ENCODE measurements around the gene UNC45A. TPM values are rescaled to one million over a fixed set of nuclear protein-coding genes. Genes with fewer than 3 reads are reported as not detected.

The UNC45A gene
- total and polyA plus RNA-seq, 2 donors (not counting 1 experiment from before 2014, with no cell fraction given) = 56.3 to 79.0 TPM

DNA sequence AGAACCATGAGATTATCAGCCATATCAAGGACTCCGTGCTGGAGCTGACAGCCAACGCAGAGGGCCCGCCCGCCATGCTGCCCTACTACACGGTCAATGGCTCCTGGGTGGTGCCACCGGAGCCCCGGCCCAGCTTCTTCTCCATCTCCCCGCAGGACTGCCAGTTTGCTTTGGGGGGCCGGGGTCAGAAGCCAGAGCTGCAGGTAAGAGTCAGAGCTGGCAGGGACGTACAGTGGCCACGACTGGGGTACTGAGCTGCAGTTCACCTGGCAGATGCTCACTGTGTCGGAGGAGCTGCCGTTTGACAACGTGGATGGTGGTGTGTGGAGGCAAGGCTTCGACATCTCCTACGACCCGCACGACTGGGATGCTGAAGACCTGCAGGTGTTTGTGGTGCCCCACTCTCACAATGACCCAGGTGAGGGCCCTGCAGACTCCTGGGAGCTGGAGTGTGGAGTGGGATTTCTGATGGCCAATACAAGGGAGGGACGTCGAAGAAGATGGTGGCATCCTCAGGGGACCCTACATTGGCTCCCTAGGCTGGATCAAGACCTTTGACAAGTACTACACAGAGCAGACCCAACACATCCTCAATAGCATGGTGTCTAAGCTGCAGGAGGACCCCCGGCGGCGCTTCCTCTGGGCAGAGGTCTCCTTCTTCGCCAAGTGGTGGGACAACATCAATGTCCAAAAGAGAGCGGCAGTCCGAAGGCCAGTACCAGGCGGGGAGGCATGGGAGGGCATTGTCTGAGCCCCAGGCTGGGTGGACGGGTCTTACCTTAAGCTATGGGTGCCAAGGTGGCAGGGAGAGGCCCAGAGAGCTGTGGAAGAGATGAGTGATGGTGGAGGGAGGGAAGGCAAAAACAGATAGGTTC is 29.5 kb upstream of the UNC45A start:
- no peak overlapping the region for H3K27ac Mint-ChIP-seq
- ChIA-PET POLR2A (interaction anchor here (1.7 kb wide), 1 partner anchor 20 kb away, joined by 5 read pairs; no protein-coding TSS in a partner anchor), CTCF (interaction anchor here (1.2 to 14.4 kb wide), 5 partner anchors 12 to 258 kb away, joined by 3 to 260 read pairs (median 3); partner anchors contain the start of genes FES, HDDC3 and UNC45A)
- no peak for ATAC-seq (ENCODE audit: low read depth)
- H3K4me1 Mint-ChIP-seq = peaks cover 22% of the 10 kb centered on the region
- no peaks in the 10 kb centered on the region for H3K27me3 ChIP-seq (replicated peaks in 1 of 4; ENCODE audit: control extremely low read depth in 1 of 4, control insufficient read depth in 3 of 4, insufficient read depth in 4 of 4, low read length in 3 of 4)
- peaks cover 0 to 51% of the 10 kb centered on the region in 2 experiments for H3K36me3 ChIP-seq (replicated peaks in 1 of 2; ENCODE audit: control extremely low read depth in 1 of 2, control insufficient read depth in 1 of 2, extremely low read depth in 1 of 2, insufficient read depth in 2 of 2, low read length in 1 of 2)
- H3K4me2 ChIP-seq (replicated peaks; ENCODE audit: low read depth, low read length, poor library complexity, severe bottlenecking) = no peak overlapping the region
- H3K9me3 Mint-ChIP-seq (ENCODE audit: insufficient read depth) = no peaks in the 10 kb centered on the region
- no peak for DNase-seq
- no peaks in the 10 kb centered on the region for H3K9me3 ChIP-seq (ENCODE audit: control extremely low read depth in 1 of 3, control insufficient read depth in 2 of 3, insufficient read depth in 1 of 3, low read length in 2 of 3)
- WGBS (ENCODE audit: insufficient coverage) = 98% methylated on average over 26 of the region's 28 CpGs
- peaks cover 13% of the 10 kb centered on the region for H4K20me1 ChIP-seq (ENCODE audit: control insufficient read depth, insufficient read depth, low read length, poor library complexity, severe bottlenecking)
- no peak overlapping the region for H3K9ac ChIP-seq (ENCODE audit: low read length)
- intact Hi-C loops (cut with micrococcal nuclease) = no loop called here
- H3K27ac ChIP-seq (ENCODE audit: low read length in 2 of 2) = no peak overlapping the region
- no peaks in the 10 kb centered on the region for H3K27me3 Mint-ChIP-seq
- peaks cover 13 to 19% of the 10 kb centered on the region in 2 donors for H3K4me1 ChIP-seq (ENCODE audit: control insufficient read depth in 2 of 2, insufficient read depth in 2 of 2, low read length in 2 of 2)
- H2AFZ ChIP-seq (ENCODE audit: insufficient read depth, low read depth, low read length, poor library complexity, severe bottlenecking) = no peak overlapping the region
- H3K4me3 ChIP-seq (ENCODE audit: control extremely low read depth in 1 of 5, extremely low read depth in 1 of 5, insufficient read depth in 1 of 5, low read depth in 2 of 5, low read length in 4 of 5) = no peak overlapping the region
- H3K4me3 Mint-ChIP-seq = peak overlapping the region; percentile 12
- TF ChIP-seq, protein P1, sequence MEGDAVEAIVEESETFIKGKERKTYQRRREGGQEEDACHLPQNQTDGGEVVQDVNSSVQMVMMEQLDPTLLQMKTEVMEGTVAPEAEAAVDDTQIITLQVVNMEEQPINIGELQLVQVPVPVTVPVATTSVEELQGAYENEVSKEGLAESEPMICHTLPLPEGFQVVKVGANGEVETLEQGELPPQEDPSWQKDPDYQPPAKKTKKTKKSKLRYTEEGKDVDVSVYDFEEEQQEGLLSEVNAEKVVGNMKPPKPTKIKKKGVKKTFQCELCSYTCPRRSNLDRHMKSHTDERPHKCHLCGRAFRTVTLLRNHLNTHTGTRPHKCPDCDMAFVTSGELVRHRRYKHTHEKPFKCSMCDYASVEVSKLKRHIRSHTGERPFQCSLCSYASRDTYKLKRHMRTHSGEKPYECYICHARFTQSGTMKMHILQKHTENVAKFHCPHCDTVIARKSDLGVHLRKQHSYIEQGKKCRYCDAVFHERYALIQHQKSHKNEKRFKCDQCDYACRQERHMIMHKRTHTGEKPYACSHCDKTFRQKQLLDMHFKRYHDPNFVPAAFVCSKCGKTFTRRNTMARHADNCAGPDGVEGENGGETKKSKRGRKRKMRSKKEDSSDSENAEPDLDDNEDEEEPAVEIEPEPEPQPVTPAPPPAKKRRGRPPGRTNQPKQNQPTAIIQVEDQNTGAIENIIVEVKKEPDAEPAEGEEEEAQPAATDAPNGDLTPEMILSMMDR (IDR thresholded peaks at IDR 0.05) = no peak
- TF ChIP-seq EZH2 (IDR thresholded peaks at IDR 0.05; ENCODE audit: borderline replicate concordance, insufficient read depth, low read depth, low read length, poor library complexity, severe bottlenecking) = no peak
- peaks cover 3% of the 10 kb centered on the region for H3K79me2 ChIP-seq (ENCODE audit: control insufficient read depth, insufficient read depth, low read length)
